IgD-negative memory B cell (primary cell): ENCODE measurements around the gene PRSS48. TPM values are rescaled to one million over a fixed set of nuclear protein-coding genes. Genes with fewer than 3 reads are reported as not detected.
"Not testable (repeated sequence)": the region's sequence is repeated elsewhere in the genome, so short reads cannot be mapped to it uniquely, and the experiment has no call there.

ENCODE experiments used
- H3K27ac Mint-ChIP-seq, 3 donors: one replicate each; pipeline ENCODE4 v1.8.0; 2020 to 2022; ENCODE audit warnings: mild to moderate bottlenecking in 3 of 3, mixed read lengths in 3 of 3, moderate library complexity in 1 of 3
- H3K27me3 Mint-ChIP-seq: one replicate; pipeline ENCODE4 v1.8.0; 2021; ENCODE audit warnings: mixed read lengths
- H3K36me3 Mint-ChIP-seq: one replicate; pipeline ENCODE4 v1.8.0; 2020; ENCODE audit warnings: mild to moderate bottlenecking, mixed read lengths
- H3K4me1 Mint-ChIP-seq, 3 donors: one replicate each; pipeline ENCODE4 v1.8.0; 2020 to 2022; ENCODE audit warnings: mixed read lengths in 3 of 3, mild to moderate bottlenecking in 1 of 3
- H3K4me3 Mint-ChIP-seq, 4 donors: one replicate each; pipeline ENCODE4 v1.8.0; 2020 to 2022; ENCODE audit warnings: mild to moderate bottlenecking in 4 of 4, mixed read lengths in 4 of 4, moderate library complexity in 3 of 4
- H3K9me3 Mint-ChIP-seq, 3 donors: one replicate each; pipeline ENCODE4 v1.8.0; 2020 to 2021; ENCODE audit warnings: mixed read lengths in 3 of 3, mild to moderate bottlenecking in 1 of 3
- polyA plus RNA-seq: library from polyadenylated mRNA; unstranded; fragments of 300-500 nt; fragmentation: Illumina TruSeq; gene quantifications from one replicate; pipeline ENCODE4 v1.2.3, GENCODE V29; 2021

Gene PRSS48
- polyA plus RNA-seq, 1 donor from 2014 or later = not detected

DNA sequence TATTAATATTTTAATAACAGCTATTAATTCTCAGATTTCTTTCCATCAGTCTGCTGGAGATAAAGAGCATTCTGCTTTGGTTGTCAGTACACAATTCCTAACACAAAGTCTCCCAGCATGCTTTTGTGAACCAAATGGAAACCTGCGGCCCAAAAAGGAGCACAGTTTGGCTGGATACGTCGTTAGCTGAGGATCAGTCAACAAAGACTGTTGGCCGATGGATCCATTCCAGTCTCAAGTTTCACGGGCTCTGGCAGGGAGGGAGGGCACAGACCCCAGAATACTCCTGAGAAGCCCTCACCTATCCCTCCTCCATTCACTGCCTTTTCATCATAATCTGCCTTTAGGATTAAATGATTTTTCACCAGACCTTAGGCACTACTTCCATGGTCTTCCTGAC lies 26.3 kb upstream of the PRSS48 start:
- Mint-ChIP-seq H3K4me3 (no peak overlapping the region), H3K27ac (no peak overlapping the region), H3K9me3 (no peaks in the 10 kb centered on the region), H3K27me3 (peaks cover 1% of the 10 kb centered on the region), H3K36me3 (no peaks in the 10 kb centered on the region), H3K4me1 (no peaks in the 10 kb centered on the region)

DNA sequence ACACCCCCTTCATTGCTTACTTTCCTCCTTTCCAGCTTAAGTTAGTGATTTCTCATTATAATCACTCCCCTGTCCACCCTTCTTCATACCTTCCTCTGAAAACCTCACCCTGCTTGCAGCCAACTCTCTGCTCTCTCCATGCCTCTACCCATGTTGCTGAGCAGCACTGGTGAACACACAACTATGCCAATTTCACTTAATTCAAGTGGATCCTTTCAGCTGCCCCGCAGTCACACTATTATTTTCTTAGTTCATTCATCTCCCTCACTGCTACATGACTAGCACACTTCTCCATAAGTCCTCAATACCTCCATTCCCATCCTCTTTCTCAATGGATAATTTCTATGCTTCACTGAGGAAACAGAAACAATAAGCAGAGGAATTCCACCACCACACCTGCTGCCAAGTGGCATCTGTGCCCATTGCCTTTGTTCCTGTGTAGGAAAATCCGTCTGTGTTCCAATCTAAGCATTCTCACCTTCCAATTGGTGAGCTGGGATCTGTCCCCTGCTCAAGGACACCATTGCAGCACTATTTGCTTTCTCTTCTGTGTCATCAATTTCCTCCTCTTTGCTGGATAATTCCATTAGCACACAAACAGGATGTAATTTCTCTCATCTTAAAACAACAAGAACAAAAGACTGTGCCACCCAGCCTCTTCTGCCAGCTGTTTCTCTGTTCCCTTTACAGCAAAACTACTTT lies 25.2 kb upstream of the PRSS48 start:
- no peak overlapping the region for H3K27ac Mint-ChIP-seq
- no peaks in the 10 kb centered on the region for H3K36me3 Mint-ChIP-seq
- no peaks in the 10 kb centered on the region for H3K4me1 Mint-ChIP-seq
- H3K9me3 Mint-ChIP-seq = peaks cover 0 to 2% (median 1%) of the 10 kb centered on the region in 3 donors
- no peak overlapping the region for H3K4me3 Mint-ChIP-seq
- H3K27me3 Mint-ChIP-seq = peaks cover 1% of the 10 kb centered on the region

DNA sequence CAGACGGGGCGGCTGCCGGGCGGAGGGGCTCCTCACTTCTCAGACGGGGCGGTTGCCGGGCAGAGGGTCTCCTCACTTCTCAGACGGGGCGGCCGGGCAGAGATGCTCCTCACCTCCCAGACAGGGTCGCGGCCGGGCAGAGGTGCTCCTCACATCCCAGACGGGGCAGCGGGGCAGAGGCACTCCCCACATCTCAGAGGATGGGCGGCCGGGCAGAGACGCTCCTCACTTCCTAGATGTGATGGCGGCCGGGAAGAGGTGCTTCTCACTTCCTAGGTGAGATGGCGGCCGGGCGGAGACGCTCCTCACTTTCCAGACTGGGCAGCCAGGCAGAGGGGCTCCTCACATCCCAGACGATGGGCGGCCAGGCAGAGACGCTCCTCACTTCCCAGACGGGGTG lies 21.7 kb upstream of the PRSS48 start:
- H3K9me3 Mint-ChIP-seq, H3K27ac Mint-ChIP-seq, H3K4me3 Mint-ChIP-seq, H3K4me1 Mint-ChIP-seq, H3K36me3 Mint-ChIP-seq, H3K27me3 Mint-ChIP-seq: not testable (repeated sequence)

DNA sequence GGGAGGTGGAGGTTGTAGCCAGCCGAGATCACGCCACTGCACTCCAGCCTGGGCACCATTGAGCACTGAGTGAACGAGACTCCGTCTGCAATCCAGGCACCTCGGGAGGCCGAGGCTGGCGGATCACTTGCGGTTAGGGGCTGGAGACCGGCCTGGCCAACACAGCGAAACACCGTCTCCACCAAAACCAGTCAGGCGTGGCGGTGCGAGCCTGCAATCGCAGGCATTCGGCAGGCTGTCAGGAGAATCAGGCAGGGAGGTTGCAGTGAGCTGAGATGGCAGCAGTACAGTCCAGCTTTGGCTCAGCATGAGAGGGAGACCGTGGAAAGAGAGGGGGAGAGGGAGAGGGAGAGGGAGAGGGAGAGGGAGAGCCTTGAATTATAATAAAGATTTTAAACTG lies 21.3 kb upstream of the PRSS48 start:
- not testable (repeated sequence) for H3K4me3 Mint-ChIP-seq, H3K27me3 Mint-ChIP-seq, H3K36me3 Mint-ChIP-seq, H3K27ac Mint-ChIP-seq, H3K9me3 Mint-ChIP-seq, H3K4me1 Mint-ChIP-seq

DNA sequence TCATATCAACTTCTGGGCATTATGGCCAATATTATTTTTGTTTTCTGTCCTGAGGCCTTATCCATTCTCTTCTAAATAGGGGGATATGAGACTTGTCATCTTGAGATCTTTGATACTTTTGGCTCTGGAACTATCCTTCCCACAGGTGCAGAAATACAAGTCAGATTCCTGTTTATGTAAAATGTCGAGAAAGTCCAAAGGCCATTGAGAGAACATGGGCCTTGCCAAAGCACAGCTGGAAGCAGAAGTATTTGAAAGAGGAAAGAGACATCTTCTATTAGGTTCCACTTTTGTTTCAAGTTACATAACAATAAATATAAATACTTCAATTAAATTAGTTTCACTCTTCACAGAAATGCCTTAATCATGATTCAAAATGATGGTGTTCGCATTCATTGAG lies 20.8 kb upstream of the PRSS48 start:
- Mint-ChIP-seq H3K4me1 (no peaks in the 10 kb centered on the region), H3K27ac (no peak overlapping the region), H3K4me3 (no peak overlapping the region), H3K36me3 (no peaks in the 10 kb centered on the region), H3K27me3 (no peaks in the 10 kb centered on the region), H3K9me3 (peaks cover 0 to 2% (median 1%) of the 10 kb centered on the region in 3 donors)

- Mint-ChIP-seq H3K27me3 (peaks cover 2% of the 10 kb centered on the region), H3K36me3 (no peaks in the 10 kb centered on the region), H3K4me1 (no peaks in the 10 kb centered on the region), H3K27ac (no peak overlapping the region), H3K9me3 (peaks cover 0 to 2% (median 1%) of the 10 kb centered on the region in 3 donors), H3K4me3 (no peak overlapping the region)
Observed at GRCh38 chr4:151257704-151258103, 19.3 kb upstream of the PRSS48 start.

- Mint-ChIP-seq H3K4me1 (no peaks in the 10 kb centered on the region), H3K36me3 (no peaks in the 10 kb centered on the region), H3K9me3 (peaks cover 0 to 2% (median 1%) of the 10 kb centered on the region in 3 donors), H3K27ac (no peak overlapping the region), H3K4me3 (no peak overlapping the region), H3K27me3 (peaks cover 5% of the 10 kb centered on the region)
Observed at GRCh38 chr4:151259752-151260151, 17.2 kb upstream of the PRSS48 start.

DNA sequence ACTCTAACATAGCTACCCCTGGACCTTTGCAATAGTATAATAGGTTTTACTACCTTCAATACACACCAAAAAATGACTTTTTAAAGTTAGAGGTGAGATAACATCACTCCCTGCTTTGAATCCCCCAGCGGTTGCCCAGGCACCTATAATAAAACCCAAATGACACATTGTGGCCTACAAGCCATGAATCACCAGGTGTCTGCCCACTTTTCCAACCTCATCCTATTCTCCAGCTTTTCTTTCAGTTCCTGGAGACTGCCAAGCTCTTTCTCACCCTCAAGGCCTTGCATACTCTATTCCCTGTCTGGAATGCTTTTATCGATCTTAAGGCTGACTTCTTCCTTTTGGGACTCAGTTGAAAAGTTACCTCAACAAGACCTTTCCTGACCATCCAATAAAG lies 16.4 kb upstream of the PRSS48 start:
- H3K27me3 Mint-ChIP-seq = peaks cover 5% of the 10 kb centered on the region
- no peak overlapping the region for H3K27ac Mint-ChIP-seq
- H3K4me3 Mint-ChIP-seq = no peak overlapping the region
- no peaks in the 10 kb centered on the region for H3K36me3 Mint-ChIP-seq
- no peaks in the 10 kb centered on the region for H3K4me1 Mint-ChIP-seq
- H3K9me3 Mint-ChIP-seq = peaks cover 0 to 2% (median 1%) of the 10 kb centered on the region in 3 donors

DNA sequence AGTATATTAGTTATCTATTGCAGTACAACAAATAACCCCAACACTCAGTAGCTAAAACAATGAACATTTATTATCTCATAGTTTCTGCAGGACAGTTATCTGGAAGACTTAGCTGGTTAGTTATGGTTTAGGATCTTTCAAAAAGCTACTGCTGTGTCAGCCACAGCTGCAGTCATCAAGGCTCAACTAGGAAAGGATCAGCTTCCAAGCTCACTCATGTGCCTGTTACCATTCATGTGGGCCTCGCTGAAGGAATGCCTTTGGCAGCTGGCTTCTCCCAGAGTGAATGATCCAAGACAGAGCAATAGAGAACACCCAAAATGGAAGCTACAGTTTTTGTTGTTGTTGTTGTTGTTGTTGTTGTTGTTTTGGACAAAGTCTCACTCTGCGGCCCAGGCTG lies 13.5 kb upstream of the PRSS48 start:
- Mint-ChIP-seq H3K4me1 (no peaks in the 10 kb centered on the region), H3K4me3 (no peak overlapping the region)

GRCh38 chr4:151266497-151266896 lies 10.5 kb upstream of the PRSS48 start:
- Mint-ChIP-seq H3K4me3 (no peak overlapping the region), H3K27ac (no peak overlapping the region), H3K36me3 (no peaks in the 10 kb centered on the region), H3K9me3 (peaks cover 0 to 2% (median 0%) of the 10 kb centered on the region in 3 donors), H3K4me1 (no peaks in the 10 kb centered on the region), H3K27me3 (peaks cover 5% of the 10 kb centered on the region)

More for the DNA sequence above, 13.5 kb upstream of the PRSS48 start:
- no peaks in the 10 kb centered on the region for H3K36me3 Mint-ChIP-seq
- no peaks in the 10 kb centered on the region for H3K9me3 Mint-ChIP-seq
- H3K27me3 Mint-ChIP-seq = peaks cover 5% of the 10 kb centered on the region
- no peak overlapping the region for H3K27ac Mint-ChIP-seq

- Mint-ChIP-seq H3K27ac (no peak overlapping the region), H3K9me3 (peaks cover 0 to 2% (median 0%) of the 10 kb centered on the region in 3 donors), H3K36me3 (no peaks in the 10 kb centered on the region), H3K27me3 (peaks cover 3% of the 10 kb centered on the region), H3K4me1 (no peaks in the 10 kb centered on the region), H3K4me3 (no peak overlapping the region)
Observed at GRCh38 chr4:151267104-151267503, 9.9 kb upstream of the PRSS48 start.

DNA sequence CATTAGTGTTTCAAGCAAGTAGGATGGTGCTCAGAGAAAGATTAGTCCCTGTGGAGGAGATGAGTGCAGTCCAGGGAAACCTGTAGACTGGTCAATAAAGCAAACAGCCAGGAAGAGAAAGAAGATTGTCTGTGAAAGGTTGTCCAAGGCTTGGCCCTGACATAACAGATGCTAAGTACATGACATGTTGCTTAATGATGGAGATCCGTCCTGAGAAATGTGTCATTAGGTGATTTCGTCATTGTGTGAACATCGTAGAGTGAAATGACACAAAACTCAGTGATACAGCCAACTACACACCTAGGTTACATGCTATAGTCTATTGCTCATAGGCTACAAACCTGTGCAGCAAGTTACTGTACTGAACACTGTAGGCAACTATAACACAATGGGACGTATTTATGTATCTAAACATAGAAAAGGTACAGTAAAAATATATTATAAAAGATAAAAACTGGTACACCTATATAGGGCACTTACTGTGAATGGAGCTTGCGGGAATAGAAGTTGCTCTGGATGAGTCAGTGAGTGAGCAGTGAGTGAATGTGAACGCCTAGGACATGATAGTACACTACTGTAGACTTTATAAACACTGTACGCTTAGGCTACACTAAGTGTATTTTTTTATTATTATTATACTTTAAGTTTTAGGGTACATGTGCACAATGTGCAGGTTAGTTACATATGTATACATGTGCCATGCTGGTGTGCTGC lies 9.0 kb upstream of the PRSS48 start:
- Mint-ChIP-seq H3K27ac (no peak overlapping the region), H3K9me3 (peaks cover 0 to 2% (median 0%) of the 10 kb centered on the region in 3 donors), H3K27me3 (peaks cover 3% of the 10 kb centered on the region), H3K4me3 (no peak overlapping the region), H3K36me3 (no peaks in the 10 kb centered on the region), H3K4me1 (no peaks in the 10 kb centered on the region)

DNA sequence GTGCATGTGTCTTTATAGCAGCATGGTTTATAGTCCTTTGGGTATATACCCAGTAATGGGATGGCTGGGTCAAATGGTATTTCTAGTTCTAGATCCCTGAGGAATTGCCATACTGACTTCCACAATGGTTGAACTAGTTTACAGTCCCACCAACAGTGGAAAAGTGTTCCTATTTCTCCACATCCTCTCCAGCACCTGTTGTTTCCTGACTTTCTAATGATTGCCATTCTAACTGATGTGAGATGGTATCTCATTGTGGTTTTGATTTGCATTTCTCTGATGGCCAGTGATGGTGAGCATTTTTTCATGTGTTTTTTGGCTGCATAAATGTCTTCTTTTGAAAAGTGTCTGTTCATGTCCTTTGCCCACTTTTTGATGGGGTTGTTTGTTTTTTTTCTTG lies 8.1 kb upstream of the PRSS48 start:
- not testable (repeated sequence) for H3K4me3 Mint-ChIP-seq, H3K27me3 Mint-ChIP-seq, H3K9me3 Mint-ChIP-seq, H3K27ac Mint-ChIP-seq, H3K36me3 Mint-ChIP-seq, H3K4me1 Mint-ChIP-seq

DNA sequence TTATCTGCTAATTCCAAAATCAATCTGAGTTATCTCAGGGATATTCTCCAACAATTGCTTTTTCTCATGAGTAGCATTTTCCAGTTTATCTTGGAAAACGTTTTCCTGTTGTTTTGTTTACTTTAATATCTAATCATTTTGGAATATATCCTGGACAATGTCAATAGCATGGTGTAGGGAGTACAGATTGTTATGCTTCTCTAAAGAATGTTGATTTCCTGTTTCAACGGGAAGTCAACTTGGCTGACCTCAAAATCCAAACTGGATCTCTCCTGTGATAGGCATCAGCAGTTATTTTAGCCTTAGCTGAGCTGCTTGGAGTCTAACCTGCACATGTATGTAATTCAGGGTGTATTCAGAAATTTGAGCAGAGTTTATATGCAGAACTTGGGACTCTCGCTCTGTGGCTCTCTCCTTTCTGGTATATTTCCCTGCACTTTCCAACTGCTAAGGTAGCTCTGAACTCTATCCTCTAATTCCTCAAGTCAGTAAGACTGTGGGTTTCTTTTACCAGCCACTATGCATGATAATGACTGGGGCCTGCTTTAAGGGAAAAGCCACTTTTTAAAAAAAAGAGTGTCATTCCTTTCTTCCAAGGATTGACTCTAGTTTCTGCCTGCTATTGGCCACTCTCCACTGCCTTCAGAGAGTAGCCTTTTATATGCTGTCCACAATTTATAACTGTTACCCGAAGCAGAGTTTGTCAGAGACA lies 7.7 kb downstream of the PRSS48 start:
- Mint-ChIP-seq H3K9me3 (peaks cover 0 to 5% (median 0%) of the 10 kb centered on the region in 3 donors), H3K4me3 (no peak overlapping the region)

GRCh38 chr4:151287409-151287808 lies 10.4 kb downstream of the PRSS48 start:
- H3K4me1 Mint-ChIP-seq = no peaks in the 10 kb centered on the region
- H3K36me3 Mint-ChIP-seq = no peaks in the 10 kb centered on the region
- no peaks in the 10 kb centered on the region for H3K27me3 Mint-ChIP-seq
- peaks cover 2 to 5% (median 5%) of the 10 kb centered on the region in 3 donors for H3K9me3 Mint-ChIP-seq
- no peak overlapping the region for H3K4me3 Mint-ChIP-seq
- H3K27ac Mint-ChIP-seq = no peak overlapping the region

More for the DNA sequence above, 7.7 kb downstream of the PRSS48 start:
- Mint-ChIP-seq H3K27ac (no peak overlapping the region), H3K36me3 (no peaks in the 10 kb centered on the region), H3K4me1 (no peaks in the 10 kb centered on the region), H3K27me3 (peaks cover 2% of the 10 kb centered on the region)
